ENCODE data around the gene SDR42E2.
"Not testable (repeated sequence)": the region's sequence is repeated elsewhere in the genome, so short reads cannot be mapped to it uniquely, and the experiment has no call there.

The SDR42E2 gene

GRCh38 chr16:22161999-22162655, at the start of gene SDR42E2:
SDR42E2 (plus strand) TSS chr16:22162506; CDS start chr16:22165583, 3,077 bp downstream.
- DNase-seq = no peak

- no peak for DNase-seq
These were observed 46.1 kb upstream of the SDR42E2 start for GRCh38 chr16:22116095-22116700.

- DNase-seq = no peak
These were observed 44.7 kb upstream of the SDR42E2 start for GRCh38 chr16:22117609-22118008.

GRCh38 chr16:22120440-22120839, 41.9 kb upstream of the SDR42E2 start:
- DNase-seq = no peak

GRCh38 chr16:22122239-22122638, 40.1 kb upstream of the SDR42E2 start:
- no peak for DNase-seq

GRCh38 chr16:22123146-22123545, 39.2 kb upstream of the SDR42E2 start:
- no peak for DNase-seq

- no peak for DNase-seq
These were observed 38.4 kb upstream of the SDR42E2 start for GRCh38 chr16:22123759-22124490.

- no peak for DNase-seq
These were observed 37.6 kb upstream of the SDR42E2 start for GRCh38 chr16:22124583-22125284.

- DNase-seq = no peak
These were observed 36.2 kb upstream of the SDR42E2 start for GRCh38 chr16:22126037-22126558.

- not testable (repeated sequence) for DNase-seq
These were observed 33.8 kb upstream of the SDR42E2 start for GRCh38 chr16:22128537-22128936.

GRCh38 chr16:22130528-22130927, 31.8 kb upstream of the SDR42E2 start:
- no peak for DNase-seq

- no peak for DNase-seq
These were observed 29.5 kb upstream of the SDR42E2 start for GRCh38 chr16:22132801-22133200.

- no peak for DNase-seq
These were observed 23.8 kb upstream of the SDR42E2 start for GRCh38 chr16:22138482-22138881.

GRCh38 chr16:22139008-22139407, 23.3 kb upstream of the SDR42E2 start:
- DNase-seq = no peak

- DNase-seq = no peak
These were observed 22.6 kb upstream of the SDR42E2 start for GRCh38 chr16:22139732-22140131.

GRCh38 chr16:22141767-22142166, 20.5 kb upstream of the SDR42E2 start:
- no peak for DNase-seq

GRCh38 chr16:22144520-22144919, 17.8 kb upstream of the SDR42E2 start:
- no peak for DNase-seq

GRCh38 chr16:22147853-22148252, 14.5 kb upstream of the SDR42E2 start:
- no peak for DNase-seq

- no peak for DNase-seq
These were observed 10.9 kb upstream of the SDR42E2 start for GRCh38 chr16:22151246-22151998.

GRCh38 chr16:22152316-22152715, 10.0 kb upstream of the SDR42E2 start:
- DNase-seq = no peak

GRCh38 chr16:22153078-22153477, 9.2 kb upstream of the SDR42E2 start:
- not testable (repeated sequence) for DNase-seq

GRCh38 chr16:22161401-22161800, 905 bp upstream of the SDR42E2 start:
- no peak for DNase-seq

- no peak for DNase-seq
These were observed 327 bp downstream of the SDR42E2 start for GRCh38 chr16:22162656-22163009.

All from cerebellar nuclear complex (tissue), 1 donor.